GM04503 (cell line): ENCODE measurements around the gene CDH8.
"Not testable (repeated sequence)": the region's sequence is repeated elsewhere in the genome, so short reads cannot be mapped to it uniquely, and the experiment has no call there.

ENCODE experiments used
- DNase-seq: peaks from one replicate; pipeline ENCODE4 v3.0.0-alpha.2; 2012; ENCODE audit warnings: low read depth

CDH8 gene

DNA sequence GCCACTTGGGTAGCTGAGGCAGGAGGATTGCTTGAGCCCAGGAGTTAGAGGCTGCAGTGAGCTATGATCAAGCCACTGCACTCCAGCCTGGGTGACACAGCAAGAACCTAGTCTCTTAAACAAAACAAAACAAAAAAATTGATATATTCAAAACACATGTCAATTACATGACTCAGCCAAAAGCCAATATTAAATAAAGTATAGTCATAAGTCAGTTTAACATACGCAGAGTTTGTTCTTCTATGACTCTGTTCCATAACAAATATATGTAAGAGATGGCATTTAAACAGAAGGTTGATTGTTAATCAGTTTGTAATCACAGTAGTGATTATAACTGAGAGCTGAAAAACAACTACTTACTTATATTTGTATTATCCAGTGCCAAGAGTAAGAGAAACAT lies 106.5 kb downstream of the CDH8 start:
- no peak for DNase-seq

GRCh38 chr16:61926766-61927165 lies 109.5 kb downstream of the CDH8 start:
- no peak for DNase-seq

DNA sequence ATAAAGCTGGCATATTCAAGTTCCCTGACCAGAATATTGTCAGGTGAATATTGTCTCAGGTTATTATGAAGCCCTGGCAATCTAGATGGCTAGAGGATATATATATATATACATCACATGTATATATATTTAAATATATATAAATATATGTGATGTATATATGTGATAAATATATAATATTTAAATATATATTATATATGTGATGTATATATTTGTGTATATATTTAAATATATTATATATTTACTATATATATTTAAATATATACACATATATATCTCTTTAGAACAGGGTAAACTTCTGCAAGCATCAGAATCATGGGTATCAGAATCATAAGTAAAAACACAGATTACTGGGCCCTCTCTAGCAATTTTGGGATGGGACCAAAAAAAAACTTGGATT lies 112.6 kb downstream of the CDH8 start:
- no peak for DNase-seq

DNA sequence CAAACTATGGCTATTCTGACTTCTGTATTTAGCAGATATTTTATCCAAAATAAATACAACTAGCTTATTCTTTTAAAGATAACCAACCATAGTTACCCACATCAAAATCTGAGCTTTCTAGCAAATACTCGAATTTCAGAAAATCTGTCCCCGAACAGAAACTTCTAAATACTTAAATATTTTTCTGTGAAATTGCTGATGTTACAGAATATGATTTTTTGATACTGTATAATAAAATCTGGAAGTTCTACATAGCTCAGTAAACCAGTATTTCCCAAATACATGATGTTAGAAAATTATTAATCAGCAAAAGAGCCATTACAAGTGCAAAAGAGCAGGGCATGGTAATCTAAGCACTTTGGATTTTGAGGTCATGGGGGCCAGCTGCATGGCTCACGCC lies 114.9 kb downstream of the CDH8 start:
- no peak for DNase-seq

DNA sequence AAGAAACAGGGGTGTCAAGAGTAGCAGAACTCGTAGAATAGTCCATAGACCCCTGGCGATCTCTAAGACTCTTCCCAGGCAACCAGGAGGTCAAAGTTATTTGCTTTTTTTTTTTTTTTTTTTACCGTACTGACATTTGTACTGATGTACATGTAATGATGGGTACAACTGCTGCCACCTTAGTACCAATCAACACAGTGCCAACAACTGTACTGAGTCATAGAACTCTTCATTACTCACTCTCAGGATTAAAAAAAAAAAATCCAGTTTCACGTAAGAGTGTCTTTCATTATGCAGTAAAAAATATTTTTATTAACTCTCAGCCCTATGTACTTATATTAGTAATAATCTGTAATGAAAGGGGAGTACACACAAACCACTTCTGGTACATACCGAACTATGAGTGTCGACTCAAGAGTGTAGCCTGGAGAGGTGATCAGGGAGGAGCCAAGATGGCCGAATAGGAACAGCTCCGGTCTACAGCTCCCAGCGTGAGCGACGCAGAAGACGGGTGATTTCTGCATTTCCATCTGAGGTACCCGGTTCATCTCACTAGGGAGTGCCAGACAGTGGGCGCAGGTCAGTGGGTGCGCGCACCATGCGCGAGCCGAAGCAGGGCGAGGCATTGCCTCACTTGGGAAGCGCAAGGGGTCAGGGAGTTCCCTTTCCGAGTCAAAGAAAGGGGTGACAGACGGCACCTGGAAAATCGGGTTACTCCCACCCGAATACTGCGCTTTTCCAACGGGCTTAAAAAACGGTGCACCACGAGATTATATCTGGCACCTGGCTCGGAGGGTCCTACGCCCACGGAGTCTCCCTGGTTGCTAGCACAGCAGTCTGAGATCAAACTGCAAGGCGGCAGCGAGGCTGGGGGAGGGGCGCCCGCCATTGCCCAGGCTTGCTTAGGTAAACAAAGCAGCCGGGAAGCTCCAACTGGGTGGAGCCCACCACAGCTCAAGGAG lies 118.1 kb downstream of the CDH8 start:
- DNase-seq: not testable (repeated sequence)

GRCh38 chr16:61915569-61915968 lies 120.7 kb downstream of the CDH8 start:
- no peak for DNase-seq

DNA sequence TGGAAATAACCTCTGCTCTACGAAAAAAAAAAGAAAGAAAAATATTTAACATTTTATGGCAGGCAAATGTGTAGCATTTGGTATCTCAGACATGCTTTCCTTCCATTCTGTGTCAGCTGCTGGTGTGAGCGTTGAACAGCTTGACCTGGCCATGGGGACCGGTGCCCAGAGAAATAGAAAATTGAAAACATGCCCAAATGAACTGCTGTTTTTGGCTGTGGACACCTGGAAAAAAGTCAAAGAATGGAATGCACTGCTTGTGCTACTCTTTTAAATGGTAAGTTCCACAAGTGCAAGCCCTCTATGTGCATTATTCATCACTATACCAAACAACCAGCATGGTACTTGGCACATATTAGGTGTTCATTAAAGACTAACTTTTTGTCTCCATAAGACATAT lies 127.2 kb downstream of the CDH8 start:
- no peak for DNase-seq

GRCh38 chr16:61908426-61908825 lies 127.8 kb downstream of the CDH8 start:
- DNase-seq: no peak

DNA sequence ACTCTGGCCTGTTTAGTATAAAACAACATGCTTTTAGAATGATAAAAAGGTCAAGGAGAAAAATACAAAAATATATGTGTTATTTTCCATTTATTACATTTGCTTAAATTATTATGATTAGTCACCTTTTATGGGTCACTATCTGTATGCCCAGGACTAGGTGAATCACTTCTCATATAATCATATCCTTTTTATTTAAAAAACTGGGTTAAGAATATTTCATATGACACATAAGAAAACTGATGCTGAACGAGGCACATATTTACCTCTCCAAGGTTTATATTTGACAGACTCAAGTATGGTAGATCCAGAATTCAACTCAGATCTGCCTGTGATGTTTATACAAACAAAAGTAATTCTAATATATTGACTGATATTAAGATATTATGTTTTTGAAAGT lies 134.5 kb downstream of the CDH8 start:
- DNase-seq: no peak

- DNase-seq: peak; percentile 66
These were observed 135.8 kb downstream of the CDH8 start for GRCh38 chr16:61900482-61900881.

DNA sequence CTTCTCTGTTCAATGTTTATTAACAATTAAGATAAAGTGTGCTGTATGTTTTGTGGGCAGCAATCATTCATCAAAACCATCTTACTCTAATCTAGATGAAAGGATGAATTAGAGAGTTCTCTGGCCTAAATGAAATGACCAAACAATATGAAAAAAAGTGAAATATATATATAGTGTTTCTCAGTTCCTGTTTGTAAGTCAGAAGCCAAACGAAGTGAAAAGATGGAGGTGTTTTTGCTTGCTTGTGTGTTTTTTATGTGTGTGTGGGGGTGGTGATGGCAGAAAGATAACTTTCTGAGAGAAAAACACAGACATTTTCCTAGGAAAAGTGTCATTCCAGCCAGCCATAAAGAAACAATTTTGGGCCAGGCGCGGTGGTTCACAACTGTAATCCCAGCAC lies 138.6 kb downstream of the CDH8 start:
- DNase-seq: no peak

GRCh38 chr16:61892531-61892930 lies 143.7 kb downstream of the CDH8 start:
- DNase-seq: no peak

DNA sequence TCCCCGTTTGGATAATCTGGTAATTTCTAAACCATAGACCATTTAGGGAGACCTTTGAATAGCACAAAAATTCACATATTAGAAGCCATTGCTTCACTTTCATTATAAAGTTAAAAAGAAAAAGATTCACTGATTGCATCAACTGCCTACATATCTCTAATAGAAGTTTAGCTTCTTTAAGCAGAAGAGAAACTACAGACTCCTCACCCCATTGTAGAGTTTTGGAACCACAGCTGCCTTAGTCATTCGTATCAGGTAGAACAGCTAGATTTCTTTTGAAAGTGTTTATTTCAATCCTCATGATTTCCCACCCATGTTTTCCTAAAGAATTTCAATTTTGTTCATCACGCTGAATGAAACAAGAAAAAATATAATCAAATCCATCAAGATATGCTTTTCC lies 144.8 kb downstream of the CDH8 start:
- DNase-seq: no peak

DNA sequence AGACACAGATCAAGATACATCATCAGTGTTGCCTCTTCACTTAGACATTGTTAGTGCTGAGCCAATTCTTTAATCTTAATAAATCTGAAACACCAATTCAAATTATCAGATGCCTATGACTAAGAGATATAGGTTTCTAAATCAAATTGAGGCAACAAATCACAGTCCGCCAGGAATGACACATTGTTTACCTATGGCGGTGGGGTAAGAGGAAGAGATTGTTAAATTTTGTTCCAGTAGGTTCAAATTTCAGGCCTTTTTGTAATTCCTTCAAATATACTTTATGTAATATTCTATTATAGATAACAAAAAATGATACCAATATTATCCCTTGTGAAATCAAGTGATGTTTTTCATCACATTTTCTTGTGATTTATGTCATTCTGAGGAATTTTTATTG lies 145.9 kb downstream of the CDH8 start:
- DNase-seq: no peak

DNA sequence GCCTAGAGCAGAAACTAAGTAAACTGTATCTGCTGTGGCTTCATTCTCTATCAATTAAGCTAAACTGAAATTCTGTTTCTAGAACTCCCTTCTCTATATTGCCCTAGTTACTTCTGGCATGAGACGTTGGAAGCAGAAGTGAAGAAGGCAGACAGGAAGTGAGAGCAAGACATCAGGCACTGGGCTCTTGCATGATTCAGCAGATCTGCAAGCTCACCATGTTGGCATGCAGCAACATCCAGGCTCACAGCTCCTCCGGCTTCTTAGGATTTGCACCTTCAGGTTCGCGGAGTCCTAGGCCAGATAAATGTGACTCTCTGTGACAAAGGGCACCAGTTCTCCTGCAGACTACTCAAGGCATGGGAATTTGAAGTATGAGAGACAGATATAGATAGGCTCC lies 148.3 kb downstream of the CDH8 start:
- DNase-seq: peak; percentile 37

GRCh38 chr16:61885343-61885742 lies 150.9 kb downstream of the CDH8 start:
- no peak for DNase-seq

DNA sequence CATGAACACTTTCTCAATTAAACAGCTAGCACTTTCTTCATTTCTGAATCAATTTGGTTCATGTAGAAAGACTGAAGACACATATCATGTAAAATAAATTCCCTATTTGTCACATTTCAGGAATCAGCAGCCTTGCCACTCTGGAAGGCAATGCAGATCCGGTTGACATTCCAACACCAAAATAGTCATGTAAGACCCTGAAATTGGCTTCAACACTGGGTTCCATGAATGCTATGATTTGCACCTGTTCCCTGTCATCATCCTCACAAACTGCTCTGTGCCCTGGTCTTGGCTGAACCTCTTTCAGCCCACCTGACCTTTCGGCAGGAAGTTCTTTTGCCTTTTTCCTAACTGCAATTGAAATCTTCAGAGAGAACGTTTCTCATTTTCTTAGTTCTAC lies 156.9 kb downstream of the CDH8 start:
- DNase-seq: no peak

DNA sequence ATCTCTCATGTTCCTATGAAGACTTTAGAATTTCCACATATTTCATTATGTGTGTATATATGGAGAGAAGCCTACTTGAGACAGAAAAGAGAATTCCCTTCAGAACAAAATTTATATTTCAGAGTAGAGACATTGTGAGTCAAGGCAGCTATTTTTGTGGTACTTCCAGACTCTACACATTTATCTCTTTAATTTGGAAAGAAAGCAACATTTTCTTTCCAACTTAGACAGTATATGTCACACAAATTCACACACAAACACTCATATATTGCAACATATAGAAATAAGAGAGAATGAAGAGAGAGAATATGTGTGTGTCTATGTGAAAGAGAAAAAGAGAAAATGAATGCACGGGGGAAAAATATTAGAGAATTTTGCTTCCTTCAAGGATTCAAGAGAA lies 158.8 kb downstream of the CDH8 start:
- no peak for DNase-seq

DNA sequence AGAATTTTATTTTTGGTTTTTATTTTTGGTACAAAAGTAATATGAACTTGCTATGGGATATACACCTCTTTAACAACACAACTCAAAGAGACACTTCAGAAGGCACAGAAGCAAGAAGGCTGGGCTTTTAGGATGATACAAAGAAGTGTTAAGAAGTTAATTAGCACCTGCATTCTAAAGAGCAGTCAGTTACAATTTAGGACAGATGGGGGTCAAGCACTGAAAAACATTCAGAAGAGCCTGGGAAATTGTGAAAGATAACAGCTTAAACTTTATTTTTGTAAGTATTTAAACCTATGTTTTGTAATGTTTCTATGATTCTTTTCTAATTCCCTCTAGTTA lies 163.5 kb downstream of the CDH8 start:
- no peak for DNase-seq

DNA sequence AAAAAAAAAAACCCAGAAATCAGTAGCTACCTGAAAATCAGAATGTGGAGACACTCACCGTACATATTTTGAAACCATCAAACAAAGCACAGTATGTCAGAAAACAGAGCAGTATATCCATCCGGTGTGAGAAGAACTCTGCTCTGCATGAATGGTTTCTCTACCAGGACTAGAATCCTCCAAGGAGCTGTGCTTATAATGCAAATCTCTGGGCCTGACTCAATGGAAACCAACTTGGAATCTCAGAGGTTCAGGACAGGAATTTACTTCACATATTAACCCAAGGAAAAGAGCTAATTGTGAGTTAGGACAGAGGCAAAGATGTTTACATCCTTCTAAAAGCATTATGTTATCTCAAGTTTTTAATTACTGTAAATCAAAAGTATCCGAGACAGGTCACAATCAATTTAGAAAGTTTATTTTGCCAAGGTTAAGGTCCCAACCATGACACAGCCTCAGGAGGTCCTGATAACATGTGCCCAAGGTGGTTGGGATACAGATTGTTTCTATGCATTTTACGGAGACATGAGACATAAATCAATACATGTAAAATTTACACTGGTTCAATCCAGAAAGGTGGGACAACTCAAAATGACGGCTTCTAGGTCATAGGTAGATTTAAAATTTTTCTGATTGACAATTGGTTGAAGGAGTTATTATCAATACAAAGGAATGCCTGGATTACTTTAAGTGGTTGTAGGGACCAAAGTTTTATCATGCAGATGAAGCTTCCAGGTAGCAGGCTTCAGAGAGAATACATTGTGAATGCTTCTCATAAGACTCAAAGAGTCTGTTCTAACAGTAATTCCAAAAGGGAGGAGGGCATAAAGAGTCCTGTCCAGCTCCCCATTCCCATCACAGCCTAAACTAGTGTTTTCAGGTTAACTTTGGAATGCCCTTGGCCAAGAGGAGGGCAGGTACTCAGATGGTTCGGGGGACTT lies 164.1 kb downstream of the CDH8 start:
- DNase-seq: no peak

GRCh38 chr16:61862221-61863155 lies 173.8 kb downstream of the CDH8 start:
- DNase-seq: no peak

GRCh38 chr16:61858988-61859387 lies 177.2 kb downstream of the CDH8 start:
- DNase-seq: peak; percentile 44
